Activated naive CD4-positive, alpha-beta T cell treated with anti-CD3 and anti-CD28 coated beads for 36 hours (primary cell): ENCODE results near the gene CSNK1G1. TPM values are rescaled to one million over a fixed set of nuclear protein-coding genes. Genes with fewer than 3 reads are reported as not detected.
"Not testable (repeated sequence)": the region's sequence is repeated elsewhere in the genome, so short reads cannot be mapped to it uniquely, and the experiment has no call there.

Source experiments
- CTCF ChIA-PET: fragments of 350-600 bp; sonication (Branson Sonifier 250); formaldehyde crosslinking; loops from one replicate; lab custom pipeline; 2021; ENCODE audit warnings: antibody characterized with exemption; lab: Charles Lee
- DNase-seq: peaks from one replicate; pipeline ENCODE4 v3.0.0-alpha.2; 2020
- H3K27ac Mint-ChIP-seq: one replicate; pipeline ENCODE4 v1.8.0; 2021; ENCODE audit warnings: mild to moderate bottlenecking, mixed read lengths
- H3K27me3 Mint-ChIP-seq: one replicate; pipeline ENCODE4 v1.8.0; 2021; ENCODE audit warnings: low read depth, mixed read lengths
- H3K36me3 Mint-ChIP-seq: one replicate; pipeline ENCODE4 v1.8.0; 2021; ENCODE audit warnings: low read depth, mixed read lengths
- H3K4me1 Mint-ChIP-seq: one replicate; pipeline ENCODE4 v1.8.0; 2021; ENCODE audit warnings: low read depth, mixed read lengths
- H3K4me3 Mint-ChIP-seq: one replicate; pipeline ENCODE4 v1.8.0; 2021; ENCODE audit warnings: mild to moderate bottlenecking, moderate library complexity, mixed read lengths
- H3K9me3 Mint-ChIP-seq: one replicate; pipeline ENCODE4 v1.8.0; 2021; ENCODE audit warnings: mixed read lengths
- intact Hi-C: fragments of 100-400 bp; cut with micrococcal nuclease; formaldehyde crosslinking; loops from one replicate; pipeline ENCODE4 v1.15.1; 2023
- total RNA-seq, 2 experiments: library from RNA; stranded (reverse); gene quantifications; one replicate each; pipeline ENCODE4 v1.2.3, GENCODE V29; 2021

Gene CSNK1G1
- total RNA-seq: 10 to 100 TPM; 14.8 to 16.6 TPM

DNA sequence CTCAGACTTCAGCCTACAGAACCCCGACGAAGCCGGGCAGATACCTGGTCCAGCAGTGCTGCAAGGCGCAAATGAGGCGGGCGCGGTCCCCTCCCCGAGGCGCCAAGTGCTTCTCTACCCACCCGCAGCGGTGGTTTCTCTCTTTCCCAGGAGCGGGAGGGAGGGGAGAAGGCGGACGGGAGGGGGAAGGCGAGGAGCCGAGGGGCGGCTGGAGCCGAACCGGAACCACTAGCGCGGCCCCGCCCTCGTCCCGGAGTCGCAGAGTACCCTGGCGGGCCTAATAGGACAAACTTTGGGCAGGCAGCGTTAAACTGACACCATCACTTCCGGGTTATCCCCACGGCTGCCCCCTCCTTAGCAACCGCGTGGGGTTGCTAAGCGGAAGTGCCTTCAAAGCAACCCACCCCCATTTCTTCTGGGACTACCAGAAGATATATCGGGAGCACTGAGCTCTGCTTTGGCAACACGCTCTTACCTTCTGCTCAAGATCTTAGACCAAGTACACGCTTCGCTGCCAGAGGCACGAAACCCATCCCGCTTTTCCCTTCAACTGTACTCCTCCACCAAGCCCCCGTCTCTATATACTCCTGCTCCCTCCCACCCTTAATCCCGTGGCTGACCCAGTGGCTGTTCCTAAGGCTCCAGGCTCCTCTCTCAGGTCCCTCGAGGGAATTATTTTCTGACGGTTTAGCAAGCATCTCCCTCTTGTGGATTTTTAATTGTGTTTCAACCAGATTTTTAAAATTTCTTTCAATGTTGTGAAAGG lies at the start of gene CSNK1G1:
CSNK1G1 (minus strand) TSS at position 230 of the 766 bp plus-strand sequence. CDS start 55,674 bp downstream, outside the sequence.
- Mint-ChIP-seq H3K4me3 (peak within 1 kb of the TSS; percentile 89), H3K9me3 (no peaks in the 10 kb centered on the region), H3K27ac (peak within 1 kb of the TSS; percentile 74), H3K4me1 (peaks cover 17% of the 10 kb centered on the region), H3K36me3 (peaks cover 2% of the 10 kb centered on the region), H3K27me3 (no peaks in the 10 kb centered on the region)
- intact Hi-C loops: loop anchor here (1.0 to 10.0 kb wide), 5 partner anchors 25 to 261 kb away; partner anchors contain the start of genes CIAO2A, PCLAF, PPIB and SNX1
- CTCF ChIA-PET: interaction anchor here (0.6 kb wide), 1 partner anchor 35 kb away, joined by 3 read pairs; no protein-coding TSS in a partner anchor
- peak; percentile 88 for DNase-seq

GRCh38 chr15:64400583-64400982 lies 44.6 kb upstream of the CSNK1G1 start:
- DNase-seq: no peak
- no peak overlapping the region for H3K4me3 Mint-ChIP-seq
- CTCF ChIA-PET: no interaction called here
- H3K9me3 Mint-ChIP-seq: no peaks in the 10 kb centered on the region
- intact Hi-C loops: no loop called here
- no peaks in the 10 kb centered on the region for H3K4me1 Mint-ChIP-seq
- H3K27ac Mint-ChIP-seq: no peak overlapping the region
- H3K27me3 Mint-ChIP-seq: no peaks in the 10 kb centered on the region
- peaks cover 22% of the 10 kb centered on the region for H3K36me3 Mint-ChIP-seq

GRCh38 chr15:64398575-64398974 lies 42.6 kb upstream of the CSNK1G1 start:
- Mint-ChIP-seq H3K4me1 (no peaks in the 10 kb centered on the region), H3K4me3 (no peak overlapping the region), H3K27me3 (no peaks in the 10 kb centered on the region), H3K36me3 (peaks cover 30% of the 10 kb centered on the region), H3K9me3 (no peaks in the 10 kb centered on the region), H3K27ac (no peak overlapping the region)
- intact Hi-C loops: no loop called here
- CTCF ChIA-PET: interaction anchor here (0.7 kb wide), 2 partner anchors 285 to 922 kb away, joined by 5 to 6 read pairs; no protein-coding TSS in a partner anchor
- DNase-seq: no peak

GRCh38 chr15:64396789-64397188 lies 40.8 kb upstream of the CSNK1G1 start:
- H3K27me3 Mint-ChIP-seq: no peaks in the 10 kb centered on the region
- no peak for DNase-seq
- H3K4me3 Mint-ChIP-seq: no peak overlapping the region
- peaks cover 30% of the 10 kb centered on the region for H3K36me3 Mint-ChIP-seq
- CTCF ChIA-PET: interaction anchor here (1.3 kb wide), 1 partner anchor 257 kb away, joined by 3 read pairs; no protein-coding TSS in a partner anchor
- H3K9me3 Mint-ChIP-seq: no peaks in the 10 kb centered on the region
- intact Hi-C loops: no loop called here
- no peaks in the 10 kb centered on the region for H3K4me1 Mint-ChIP-seq
- H3K27ac Mint-ChIP-seq: no peak overlapping the region

- H3K4me3 Mint-ChIP-seq, DNase-seq, intact Hi-C loops, H3K9me3 Mint-ChIP-seq, H3K27ac Mint-ChIP-seq, H3K27me3 Mint-ChIP-seq: not testable (repeated sequence)
- H3K36me3 Mint-ChIP-seq: peaks cover 21% of the 10 kb centered on the region
- H3K4me1 Mint-ChIP-seq: peaks cover 13% of the 10 kb centered on the region
- CTCF ChIA-PET: interaction anchor here (0.7 kb wide), 1 partner anchor 173 kb away, joined by 5 read pairs; no protein-coding TSS in a partner anchor
Observed at GRCh38 chr15:64392471-64392870, 36.5 kb upstream of the CSNK1G1 start.

- Mint-ChIP-seq H3K36me3 (peaks cover 6% of the 10 kb centered on the region), H3K27me3 (no peaks in the 10 kb centered on the region), H3K4me1 (peaks cover 15% of the 10 kb centered on the region), H3K9me3 (no peaks in the 10 kb centered on the region), H3K27ac (peak overlapping the region; percentile 36), H3K4me3 (peak overlapping the region; percentile 11)
- DNase-seq: no peak
- CTCF ChIA-PET: no interaction called here
- intact Hi-C loops: loop anchor here (5.0 kb wide), 1 partner anchor 73 kb away; the partner anchor contains the start of gene ZNF609
Observed at GRCh38 chr15:64389036-64389435, 33.1 kb upstream of the CSNK1G1 start.

- Mint-ChIP-seq H3K36me3 (peaks cover 3% of the 10 kb centered on the region), H3K27me3 (no peaks in the 10 kb centered on the region), H3K4me1 (peaks cover 15% of the 10 kb centered on the region), H3K9me3 (no peaks in the 10 kb centered on the region), H3K4me3 (peak within 1 kb of the TSS; percentile 94), H3K27ac (peak within 1 kb of the TSS; percentile 78)
- CTCF ChIA-PET: interaction anchor here (1.0 to 1.2 kb wide), 4 partner anchors 19 to 266 kb away, joined by 3 to 5 read pairs (median 4); partner anchors contain the start of gene ZNF609
- DNase-seq: peak; percentile 98
- intact Hi-C loops: loop anchor here (1.0 to 5.0 kb wide), 5 partner anchors 31 to 293 kb away; partner anchors contain the start of genes CSNK1G1, PPIB and ZNF609
Observed at GRCh38 chr15:64387562-64388168, 31.7 kb upstream of the CSNK1G1 start, which contains the start of gene TRIP4. TRIP4 (plus strand) TSS chr15:64387836; CDS start chr15:64387864, 28 bp downstream.

- DNase-seq: no peak
- Mint-ChIP-seq H3K9me3 (no peaks in the 10 kb centered on the region), H3K36me3 (peaks cover 4% of the 10 kb centered on the region), H3K27ac (no peak overlapping the region), H3K4me3 (no peak overlapping the region), H3K4me1 (peaks cover 20% of the 10 kb centered on the region), H3K27me3 (no peaks in the 10 kb centered on the region)
- intact Hi-C loops: loop anchor here (5.0 kb wide), 1 partner anchor 76 kb away; the partner anchor contains the start of gene ZNF609
- CTCF ChIA-PET: no interaction called here
Observed at GRCh38 chr15:64386291-64386690, 30.3 kb upstream of the CSNK1G1 start.

- peaks cover 28% of the 10 kb centered on the region for H3K4me1 Mint-ChIP-seq
- DNase-seq: no peak
- intact Hi-C loops: no loop called here
- peaks cover 19% of the 10 kb centered on the region for H3K36me3 Mint-ChIP-seq
- no peaks in the 10 kb centered on the region for H3K9me3 Mint-ChIP-seq
- no peak overlapping the region for H3K4me3 Mint-ChIP-seq
- CTCF ChIA-PET: no interaction called here
- no peak overlapping the region for H3K27ac Mint-ChIP-seq
- H3K27me3 Mint-ChIP-seq: no peaks in the 10 kb centered on the region
Observed at GRCh38 chr15:64383760-64384159, 27.8 kb upstream of the CSNK1G1 start.

DNA sequence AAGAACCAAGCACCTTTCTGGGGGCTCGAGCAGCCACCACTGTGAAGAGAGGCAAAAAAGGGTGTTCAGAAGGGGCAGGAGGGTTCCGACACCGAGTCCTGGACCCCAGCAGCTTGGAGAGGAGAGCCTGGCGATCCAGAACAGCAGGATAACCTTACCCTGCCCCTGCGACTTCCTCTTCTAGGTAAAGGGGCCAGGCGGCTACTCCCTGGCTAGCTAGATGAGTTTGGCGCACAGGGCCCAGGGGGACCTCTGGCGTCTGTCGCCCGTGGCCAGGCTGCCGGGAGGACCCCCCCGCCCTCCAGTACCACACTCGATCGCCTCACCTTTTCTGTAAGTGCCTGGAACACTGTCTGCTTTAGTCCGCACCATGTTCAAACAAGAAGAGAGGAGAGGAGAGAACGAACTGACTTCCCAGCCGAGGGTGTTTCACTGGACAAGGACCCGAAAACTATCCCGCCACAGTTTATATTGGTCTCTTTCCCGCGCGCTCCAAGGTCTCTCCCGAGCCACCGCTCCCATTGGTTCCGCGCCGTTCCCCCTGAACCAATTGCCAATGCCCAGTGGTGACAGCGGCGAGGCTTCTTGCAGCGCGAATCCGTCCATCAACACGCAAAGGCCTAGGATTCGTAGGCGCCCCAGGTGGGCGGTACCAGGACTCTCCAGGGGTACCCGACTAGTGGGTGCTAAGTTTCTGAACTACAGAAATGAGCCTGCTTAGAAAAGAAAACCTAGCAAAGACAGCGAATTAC lies 25.2 kb upstream of the CSNK1G1 start, which contains the start of gene PCLAF:
PCLAF (minus strand) TSS at position 442 of the 752 bp plus-strand sequence; CDS start at position 372, 70 bp downstream.
- Mint-ChIP-seq H3K27me3 (no peaks in the 10 kb centered on the region), H3K36me3 (peaks cover 17% of the 10 kb centered on the region), H3K4me1 (peaks cover 19% of the 10 kb centered on the region), H3K27ac (peak within 1 kb of the TSS; percentile 92), H3K4me3 (peak within 1 kb of the TSS; percentile 99), H3K9me3 (no peaks in the 10 kb centered on the region)
- CTCF ChIA-PET: interaction anchor here (0.6 to 1.6 kb wide), 3 partner anchors 12 to 277 kb away, joined by 3 to 4 read pairs (median 3); no protein-coding TSS in a partner anchor
- intact Hi-C loops: loop anchor here (1.0 to 2.0 kb wide), 4 partner anchors 25 to 514 kb away; partner anchors contain the start of genes CIAO2A and CSNK1G1
- peak; percentile 97 for DNase-seq

DNA sequence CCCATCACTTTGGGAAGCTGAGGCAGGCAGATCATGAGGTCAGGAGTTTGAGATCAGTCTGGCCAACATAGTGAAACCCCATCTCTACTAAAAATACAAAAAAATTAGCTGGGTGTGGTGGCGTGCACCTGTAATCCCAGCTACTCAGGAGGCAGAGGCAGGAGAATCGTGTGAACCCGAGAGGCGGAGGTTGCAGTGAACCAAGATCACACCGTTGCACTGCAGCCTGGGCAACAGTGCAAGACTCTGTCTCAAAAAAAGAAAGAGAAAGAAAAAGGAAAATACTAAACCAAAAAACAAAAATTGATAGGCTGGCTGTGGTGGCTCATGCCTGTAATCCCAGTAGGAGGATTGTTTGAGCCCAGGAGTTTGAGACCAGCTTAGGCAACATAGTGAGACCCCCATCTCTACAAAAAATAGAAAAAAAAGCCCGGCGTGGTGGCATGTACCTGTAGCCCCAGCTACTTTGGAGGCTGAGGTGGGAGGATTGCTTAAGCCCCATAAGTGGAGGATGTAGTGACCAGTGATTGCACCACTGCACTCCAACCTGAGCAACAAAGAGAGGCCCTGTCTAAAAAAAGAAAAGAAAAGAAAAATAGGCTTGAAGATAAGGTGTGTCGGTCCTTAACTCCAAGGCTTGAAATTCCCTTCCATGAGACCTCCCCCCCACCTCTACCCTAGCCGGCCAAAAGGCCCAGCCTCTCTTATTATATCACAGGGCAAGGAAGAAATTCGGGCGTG lies 24.3 kb upstream of the CSNK1G1 start:
- H3K27me3 Mint-ChIP-seq, DNase-seq, H3K9me3 Mint-ChIP-seq: not testable (repeated sequence)
- CTCF ChIA-PET: interaction anchor here (0.6 to 1.6 kb wide), 3 partner anchors 11 to 273 kb away, joined by 3 to 4 read pairs (median 3); no protein-coding TSS in a partner anchor
- H3K27ac Mint-ChIP-seq: peak overlapping the region; percentile 18
- intact Hi-C loops: loop anchor here (2.0 kb wide), 2 partner anchors 243 to 515 kb away; no protein-coding TSS in a partner anchor
- H3K4me1 Mint-ChIP-seq: peaks cover 19% of the 10 kb centered on the region
- H3K36me3 Mint-ChIP-seq: peaks cover 24% of the 10 kb centered on the region
- H3K4me3 Mint-ChIP-seq: peak overlapping the region; percentile 99
